Panc1 (cell line): ENCODE data around the gene AGAP1. TPM values are rescaled to one million over a fixed set of nuclear protein-coding genes. Genes with fewer than 3 reads are reported as not detected.
A peak's percentile ranks its signal among the peaks of the same experiment; 100 is the strongest.

ENCODE experiments used
- ATAC-seq: fragments of 200-7000 bp; cut with Tn5 transposase; 2 replicates; pipeline ENCODE4 v1.9.1; 2020; ENCODE audit warnings: mild to moderate bottlenecking, moderate library complexity
- BruUV-seq: library from RNA; stranded (reverse); fragments of 400-500 nt; replicated peaks from 2 replicates; lab custom pipeline; 2021; lab: Mats Ljungman, UMichigan
- CTCF ChIA-PET: fragments of 300-600 bp; sonication (Branson Sonifier 250); formaldehyde crosslinking; loops from one replicate; lab custom pipeline; 2022; ENCODE audit warnings: antibody characterized with exemption; lab: Charles Lee
- POLR2A ChIA-PET: fragments of 300-600 bp; sonication (Branson Sonifier 250); formaldehyde crosslinking; loops from one replicate; lab custom pipeline; 2022; ENCODE audit warnings: antibody characterized with exemption; lab: Charles Lee
- DNase-seq: peaks from one replicate; pipeline ENCODE4 v3.0.0-alpha.2; 2010; ENCODE audit warnings: low read depth, low spot score
- H3K27ac ChIP-seq: 2 replicates; pipeline ENCODE4 v1.5.1; 2011; ENCODE audit warnings: mild to moderate bottlenecking, low read length, inconsistent platforms
- H3K27me3 ChIP-seq: fragments of 200-500 bp; sonication (Bioruptor generic); 2 replicates; pipeline ENCODE4 v1.6.0; 2014; ENCODE audit warnings: low read length, inconsistent platforms; ENCODE audit not compliant: control insufficient read depth, insufficient read depth
- H3K36me3 ChIP-seq: fragments of 200-500 bp; sonication (Bioruptor generic); 2 replicates; pipeline ENCODE4 v1.5.1; 2014; ENCODE audit warnings: inconsistent platforms, mild to moderate bottlenecking, low read length, moderate library complexity; ENCODE audit not compliant: control insufficient read depth, insufficient read depth
- H3K4me1 ChIP-seq: 2 replicates; pipeline ENCODE4 v1.5.1; 2011; ENCODE audit warnings: inconsistent platforms, mild to moderate bottlenecking, low read length, moderate library complexity; ENCODE audit not compliant: control insufficient read depth, insufficient read depth
- H3K4me3 ChIP-seq, 2 experiments: 2 replicates each; pipeline ENCODE4 v1.5.1; 2011 to 2012; ENCODE audit warnings: low read depth in 2 of 2, low read length in 2 of 2, mild to moderate bottlenecking in 2 of 2, inconsistent platforms in 1 of 2, moderate library complexity in 1 of 2
- H3K9me3 ChIP-seq: fragments of 200-500 bp; sonication (Bioruptor generic); 2 replicates; pipeline ENCODE4 v1.5.1; 2014; ENCODE audit warnings: low read depth, mild to moderate bottlenecking, inconsistent platforms, low read length, moderate library complexity; ENCODE audit not compliant: control insufficient read depth, insufficient read depth
- POLR2AphosphoS5 ChIP-seq: IDR thresholded peaks from 2 replicates; pipeline ENCODE4 v1.6.1; 2012; ENCODE audit warnings: mild to moderate bottlenecking, low read depth, low read length, moderate library complexity
- REST ChIP-seq, 2 experiments: IDR thresholded peaks; 2 replicates each; pipeline ENCODE4 v1.6.1; 2011 to 2012; ENCODE audit warnings: low read depth in 2 of 2, control low read depth in 1 of 2, low read length in 1 of 2, mild to moderate bottlenecking in 1 of 2, moderate library complexity in 1 of 2; ENCODE audit not compliant: insufficient read depth in 1 of 2
- SIN3A ChIP-seq: IDR thresholded peaks from 2 replicates; pipeline ENCODE4 v1.6.1; 2012; ENCODE audit warnings: low read depth, mild to moderate bottlenecking, low read length, moderate library complexity, borderline replicate concordance; ENCODE audit not compliant: insufficient read depth
- TCF7L2 ChIP-seq: IDR thresholded peaks from 2 replicates; pipeline ENCODE4 v1.6.1; 2011; ENCODE audit warnings: mild to moderate bottlenecking, low read depth, low read length, inconsistent platforms
- in situ Hi-C: cut with HindIII; loops from 2 replicates; pipeline ENCODE4 v1.10.0; 2016; ENCODE audit warnings: low sequenced_read_pairs, low pct_unique_long_range_greater_than_20kb
- intact Hi-C: fragments of 100-400 bp; cut with micrococcal nuclease; formaldehyde crosslinking; loops from one replicate; pipeline ENCODE4 v1.10.0; 2022; ENCODE audit not compliant: unreplicated experiment
- total RNA-seq: library from RNA; stranded (reverse); gene quantifications from one replicate; pipeline ENCODE4 v1.2.1, GENCODE V29; 2021; ENCODE audit not compliant: unreplicated experiment
- TF ChIP-seq, protein P1 (sequence below): fragments of 450-650 bp; IDR thresholded peaks from 2 replicates; pipeline ENCODE4 v1.5.1; 2017; ENCODE audit warnings: mild to moderate bottlenecking

The AGAP1 gene
- total RNA-seq, 1 experiment from 2014 or later, result 38.9 TPM

DNA sequence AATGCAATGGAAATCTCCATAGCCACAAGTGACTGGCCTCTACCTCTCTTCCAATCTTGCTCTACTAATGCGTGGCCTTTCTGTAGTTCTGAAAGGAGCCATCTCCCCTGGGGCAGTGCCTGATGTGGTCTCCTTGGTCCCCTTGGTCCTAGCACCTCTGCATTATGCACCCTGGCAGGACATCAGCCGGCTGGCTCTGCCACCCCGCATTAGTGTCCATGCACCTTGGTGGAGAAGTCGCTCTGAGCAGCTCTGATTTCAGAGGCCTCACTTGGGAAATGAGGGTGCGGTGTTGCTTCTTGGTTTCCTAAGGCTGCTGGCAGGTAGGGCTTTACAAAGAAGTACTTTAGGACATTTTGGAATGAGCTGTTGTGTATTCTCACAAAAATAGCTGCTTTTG is 356.4 kb downstream of the AGAP1 start:
- ChIA-PET POLR2A (no interaction called here), CTCF (no interaction called here)
- Histone ChIP-seq H3K9me3 (no peaks in the 10 kb centered on the region), H3K27ac (no peak overlapping the region), H3K4me3 (no peak overlapping the region), H3K4me1 (no peaks in the 10 kb centered on the region), H3K36me3 (no peaks in the 10 kb centered on the region), H3K27me3 (no peaks in the 10 kb centered on the region)
- DNase-seq (no peak), ATAC-seq (no peak)
- BruUV-seq, result no TSS peak
- intact Hi-C loops (no loop called here), in situ Hi-C loops (no loop called here)
- TF ChIP-seq TCF7L2 (no peak), SIN3A (no peak), POLR2AphosphoS5 (no peak), REST (IDR thresholded peaks at IDR 0.05; ENCODE audit: insufficient read depth in 1 of 2, low read depth in 2 of 2, low read length in 1 of 2) (no peak)
- TF ChIP-seq, protein P1, sequence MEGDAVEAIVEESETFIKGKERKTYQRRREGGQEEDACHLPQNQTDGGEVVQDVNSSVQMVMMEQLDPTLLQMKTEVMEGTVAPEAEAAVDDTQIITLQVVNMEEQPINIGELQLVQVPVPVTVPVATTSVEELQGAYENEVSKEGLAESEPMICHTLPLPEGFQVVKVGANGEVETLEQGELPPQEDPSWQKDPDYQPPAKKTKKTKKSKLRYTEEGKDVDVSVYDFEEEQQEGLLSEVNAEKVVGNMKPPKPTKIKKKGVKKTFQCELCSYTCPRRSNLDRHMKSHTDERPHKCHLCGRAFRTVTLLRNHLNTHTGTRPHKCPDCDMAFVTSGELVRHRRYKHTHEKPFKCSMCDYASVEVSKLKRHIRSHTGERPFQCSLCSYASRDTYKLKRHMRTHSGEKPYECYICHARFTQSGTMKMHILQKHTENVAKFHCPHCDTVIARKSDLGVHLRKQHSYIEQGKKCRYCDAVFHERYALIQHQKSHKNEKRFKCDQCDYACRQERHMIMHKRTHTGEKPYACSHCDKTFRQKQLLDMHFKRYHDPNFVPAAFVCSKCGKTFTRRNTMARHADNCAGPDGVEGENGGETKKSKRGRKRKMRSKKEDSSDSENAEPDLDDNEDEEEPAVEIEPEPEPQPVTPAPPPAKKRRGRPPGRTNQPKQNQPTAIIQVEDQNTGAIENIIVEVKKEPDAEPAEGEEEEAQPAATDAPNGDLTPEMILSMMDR, result no peak

DNA sequence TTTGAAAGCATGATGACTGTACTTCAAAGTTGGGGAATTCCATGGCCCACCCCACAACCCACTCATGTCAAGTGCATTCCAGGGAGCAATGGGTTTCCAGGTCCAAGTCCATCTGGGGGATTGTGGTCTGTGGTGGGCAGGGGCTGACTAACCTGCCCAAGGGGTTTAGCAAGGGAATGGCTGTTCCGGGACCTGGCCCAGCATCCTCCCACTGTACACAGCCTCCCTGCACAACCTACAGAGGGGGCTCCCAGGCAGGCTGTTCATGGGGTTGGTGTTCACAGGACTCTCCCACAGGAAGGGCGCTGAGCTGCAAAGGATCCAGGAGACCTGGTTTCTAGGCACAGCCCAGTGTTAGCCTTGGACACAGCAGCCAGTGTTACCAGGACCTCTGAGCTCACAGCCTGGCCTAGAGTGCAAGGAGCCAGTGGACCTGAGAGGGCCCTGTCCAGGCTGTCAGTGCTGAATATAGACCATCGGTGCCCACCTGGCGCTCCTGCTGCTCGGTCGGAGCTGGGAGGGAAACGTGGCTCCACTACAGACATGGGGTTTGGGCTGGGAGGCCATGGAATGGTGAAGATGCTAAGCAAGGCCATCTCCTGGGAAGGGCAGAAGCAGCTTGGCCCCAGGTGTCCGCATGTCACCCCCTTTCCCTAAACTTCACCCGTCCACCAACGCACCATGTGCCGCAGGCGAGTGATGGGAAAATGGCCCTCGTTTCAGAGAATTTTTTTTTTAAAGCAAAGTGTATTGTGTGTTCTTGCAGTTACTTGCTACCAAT is 357.1 kb downstream of the AGAP1 start:
- H3K36me3 ChIP-seq, result no peaks in the 10 kb centered on the region
- H3K4me1 ChIP-seq, result no peaks in the 10 kb centered on the region
- H3K27ac ChIP-seq, result no peak overlapping the region
- intact Hi-C loops, result no loop called here
- DNase-seq (no peak), ATAC-seq (no peak)
- BruUV-seq, result no TSS peak
- in situ Hi-C loops, result no loop called here
- ChIA-PET CTCF (no interaction called here), POLR2A (no interaction called here)
- no peaks in the 10 kb centered on the region for H3K9me3 ChIP-seq
- no peak overlapping the region for H3K4me3 ChIP-seq
- H3K27me3 ChIP-seq, result no peaks in the 10 kb centered on the region
- TF ChIP-seq, protein P1, result no peak
- TF ChIP-seq TCF7L2, result no peak
- no peak for TF ChIP-seq POLR2AphosphoS5
- TF ChIP-seq REST (IDR thresholded peaks at IDR 0.05; ENCODE audit: insufficient read depth in 1 of 2, low read depth in 2 of 2, low read length in 1 of 2), result peak; percentile 53 to 71; a peak in 2 of 4 replicates
